DMS114 treated with DMSO at 0.1 percent for 48 hours (cell line): ENCODE data around the gene TSPEAR.

Experiments
- DNase-seq: peaks from one replicate; lab custom pipeline; 2025; ENCODE audit not compliant: unreplicated experiment; lab: John Stamatoyannopoulos, UW

The TSPEAR gene

DNA sequence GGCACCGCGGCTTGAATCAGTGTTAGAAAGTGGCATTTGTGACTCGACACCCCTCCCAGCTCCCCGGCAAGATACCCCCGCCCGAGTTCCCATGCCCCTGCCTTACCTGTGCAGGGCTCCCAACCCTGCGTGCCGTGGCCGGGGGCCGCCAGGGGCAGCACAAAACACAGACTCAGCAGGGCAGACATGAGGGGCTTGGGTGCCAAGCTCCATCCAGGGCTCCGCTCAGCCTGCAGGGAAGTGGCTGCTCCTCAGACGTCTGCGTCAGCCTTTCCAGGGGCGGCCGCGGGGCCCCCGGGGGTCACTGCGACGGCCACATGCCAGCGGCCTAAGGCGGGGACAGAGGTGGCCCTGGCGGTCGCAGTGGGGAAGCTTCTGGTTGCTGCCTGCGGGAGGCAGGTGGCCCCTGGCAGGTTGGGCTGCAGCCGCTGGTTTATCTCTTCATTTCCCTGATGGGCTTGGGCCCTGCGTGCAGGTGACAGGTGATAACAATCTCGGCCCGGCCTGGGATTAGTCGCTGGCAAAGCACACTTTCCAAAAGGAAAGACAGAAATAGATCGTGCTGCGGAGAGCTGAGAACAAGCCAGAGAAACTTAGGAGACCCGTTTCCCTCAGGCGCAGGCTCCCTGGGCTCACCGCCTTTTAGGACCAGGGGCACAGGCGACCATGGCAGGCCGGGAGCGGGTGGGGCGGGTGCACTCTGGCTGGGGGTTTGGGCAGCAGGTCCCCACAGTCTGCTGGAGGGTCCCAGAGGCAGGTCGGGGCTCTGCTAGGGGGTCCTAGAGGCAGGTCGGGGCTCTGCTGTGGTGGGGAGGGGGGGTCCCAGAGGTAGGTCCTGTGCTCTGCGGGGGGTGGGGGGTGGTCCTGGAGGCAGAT, at the start of gene TSPEAR:
TSS of gene TSPEAR (minus strand) at position 246 of the 876 bp plus-strand sequence. CDS start at position 188, 58 bp downstream.
- no peak for DNase-seq

GRCh38 chr21:44760376-44760775, 49.0 kb upstream of the TSPEAR start:
- no peak for DNase-seq

DNA sequence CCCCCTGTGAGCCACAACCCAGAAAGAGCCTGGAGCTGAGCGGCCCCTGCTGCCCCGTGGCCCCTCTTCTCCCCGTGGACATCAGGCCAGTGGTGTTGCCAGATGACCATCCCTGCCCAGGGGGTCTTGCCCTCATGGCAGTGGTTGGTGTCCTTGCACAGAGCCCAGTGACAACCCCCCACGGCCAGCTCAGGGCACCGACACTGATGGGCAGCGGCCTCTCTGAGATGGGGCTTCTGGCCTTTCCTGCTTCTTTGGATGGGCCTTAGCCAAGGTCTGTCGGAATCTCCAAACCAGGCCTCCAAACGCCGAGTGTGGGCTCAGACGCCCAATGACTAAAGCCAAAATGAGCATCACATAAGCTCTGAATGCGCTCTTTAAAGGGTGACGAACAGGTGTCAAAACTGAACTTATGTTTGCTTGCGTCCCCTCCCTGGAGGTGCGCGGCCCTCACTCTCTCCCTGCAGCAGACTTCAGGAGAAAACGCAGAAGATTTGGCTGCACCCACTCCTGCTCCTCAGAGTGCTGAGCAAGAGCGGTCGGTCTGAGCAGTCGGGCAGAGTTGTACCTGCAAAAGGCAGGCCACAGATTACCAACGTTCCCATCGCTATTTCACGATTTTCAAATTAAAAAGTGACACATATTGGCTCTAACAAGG, 48.4 kb upstream of the TSPEAR start:
- DNase-seq = no peak

GRCh38 chr21:44758781-44759627, 47.6 kb upstream of the TSPEAR start:
- DNase-seq = no peak

DNA sequence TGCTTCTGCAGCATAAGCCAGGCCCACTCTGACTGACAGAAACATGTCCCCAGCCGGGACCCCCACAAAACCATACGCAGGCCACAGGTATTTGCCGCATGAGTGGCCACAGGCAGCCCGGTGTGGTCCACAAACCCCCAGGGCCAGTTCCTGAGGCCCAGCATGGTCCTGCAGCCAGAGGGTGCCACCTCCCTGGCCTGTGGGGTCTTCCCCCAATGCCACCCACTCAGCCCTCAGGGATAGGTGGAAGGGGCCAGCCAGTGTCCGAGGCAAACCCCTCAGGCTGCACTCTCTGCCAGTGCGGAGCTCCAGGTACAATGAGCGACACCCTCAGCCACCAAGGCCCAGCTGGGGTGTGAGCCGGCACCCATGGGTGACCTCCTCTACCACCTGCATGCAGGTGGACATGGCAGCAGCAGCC, 46.8 kb upstream of the TSPEAR start:
- no peak for DNase-seq

GRCh38 chr21:44757731-44758130, 46.4 kb upstream of the TSPEAR start:
- DNase-seq = no peak

GRCh38 chr21:44756423-44757185, 45.2 kb upstream of the TSPEAR start:
- DNase-seq = no peak

DNA sequence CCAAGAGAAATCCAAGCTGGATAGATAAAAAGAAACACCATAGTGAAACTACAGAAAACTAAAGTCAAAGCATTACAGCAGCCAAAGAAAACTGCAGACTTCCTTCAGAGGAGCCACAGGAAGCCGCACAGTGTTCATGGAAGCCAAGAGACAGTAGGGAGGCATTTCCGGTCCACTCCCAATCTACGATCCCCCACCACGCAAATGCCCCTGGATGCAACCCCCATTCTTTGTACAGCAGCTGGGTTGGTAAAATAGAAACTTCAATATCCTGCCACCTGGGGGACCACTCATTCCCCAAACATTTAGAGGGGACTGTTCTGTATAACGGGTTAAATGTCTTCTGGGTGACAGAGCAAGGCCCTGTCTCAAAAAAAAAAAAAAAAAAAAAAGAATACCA, 43.9 kb upstream of the TSPEAR start:
- no peak for DNase-seq

DNA sequence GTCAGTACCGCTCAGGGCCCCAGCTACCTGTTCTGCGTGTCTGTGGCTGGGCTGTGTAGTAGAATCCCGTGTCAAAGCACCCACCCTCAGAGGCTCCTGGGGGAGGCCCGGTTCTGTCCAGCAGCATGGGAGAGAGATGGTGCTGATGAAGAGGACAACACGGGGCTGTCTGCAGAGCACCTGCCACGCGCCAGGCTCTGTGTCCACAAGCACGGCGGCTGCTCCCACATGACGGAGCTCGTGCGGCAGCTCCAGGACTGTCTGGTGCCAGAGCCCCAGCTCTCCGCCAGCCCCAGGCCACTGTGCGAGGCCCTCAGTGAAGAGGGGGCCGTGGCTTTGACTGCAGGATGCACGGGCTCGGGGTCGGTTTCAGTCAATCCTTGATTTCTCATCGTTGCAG, 42.0 kb upstream of the TSPEAR start:
- DNase-seq = no peak

DNA sequence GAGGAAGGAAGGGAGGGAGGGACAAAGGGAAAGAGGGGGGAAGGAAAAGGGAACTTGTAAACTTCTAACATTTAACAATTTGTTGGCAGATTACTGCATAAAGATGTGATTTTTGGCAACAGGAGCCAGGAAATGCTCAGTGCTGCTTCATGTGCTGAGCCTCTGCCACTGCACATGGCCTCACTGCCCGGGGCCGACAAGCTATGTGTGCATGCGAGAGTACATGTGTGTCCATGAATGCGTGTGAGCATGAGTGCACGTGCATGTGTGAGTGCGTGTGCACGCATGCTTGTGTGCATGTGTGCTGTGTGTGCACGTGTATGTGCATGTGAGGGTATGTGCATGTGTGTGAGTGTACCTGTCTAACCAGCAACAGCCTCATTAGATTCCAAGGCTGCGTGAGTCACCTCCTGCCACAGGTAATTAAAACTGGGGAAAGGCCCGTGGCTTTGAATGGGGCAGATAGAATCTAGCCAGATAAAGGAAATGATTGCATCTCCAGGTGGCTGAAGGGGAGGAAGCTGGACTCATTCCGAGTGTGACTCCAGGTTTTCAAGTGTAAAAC, 41.4 kb upstream of the TSPEAR start:
- no peak for DNase-seq

GRCh38 chr21:44751799-44752636, 40.6 kb upstream of the TSPEAR start:
- DNase-seq = no peak

GRCh38 chr21:44751186-44751798, 39.9 kb upstream of the TSPEAR start:
- no peak for DNase-seq

- no peak for DNase-seq
Observed at GRCh38 chr21:44750675-44751025, 39.3 kb upstream of the TSPEAR start.

GRCh38 chr21:44749759-44750674, 38.6 kb upstream of the TSPEAR start:
- DNase-seq = no peak

DNA sequence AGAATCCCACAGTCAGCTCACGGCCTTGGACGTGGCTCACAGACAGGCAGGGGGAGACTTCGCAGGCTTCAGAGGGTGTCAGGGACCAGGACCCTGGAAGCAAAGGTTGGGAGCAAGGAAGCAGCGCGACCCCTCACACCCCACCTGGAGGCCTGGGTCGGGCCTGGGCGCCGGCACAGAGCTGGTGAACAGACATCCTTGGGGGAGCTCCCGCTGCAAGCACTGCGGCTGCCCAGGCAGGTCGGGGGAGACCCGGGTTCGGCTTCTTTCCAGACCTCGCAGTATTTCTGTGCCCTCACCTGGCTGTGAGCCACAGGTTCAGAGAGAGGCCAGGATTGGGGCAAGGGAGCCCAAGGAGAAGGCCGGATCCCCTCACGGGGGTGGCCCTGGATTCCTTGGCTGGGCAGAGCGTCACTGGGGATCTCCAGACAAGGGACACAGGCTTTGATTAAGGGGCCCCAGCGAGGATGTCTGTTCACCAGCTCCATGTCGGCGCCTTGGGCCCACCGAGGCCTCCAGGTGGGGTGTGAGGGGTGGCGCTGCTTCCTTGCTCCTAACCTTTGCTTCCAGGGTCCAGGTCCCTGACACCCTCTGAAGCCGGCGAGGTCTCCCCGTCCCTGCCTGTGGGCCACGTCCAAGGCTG, 37.9 kb upstream of the TSPEAR start:
- DNase-seq = no peak

DNA sequence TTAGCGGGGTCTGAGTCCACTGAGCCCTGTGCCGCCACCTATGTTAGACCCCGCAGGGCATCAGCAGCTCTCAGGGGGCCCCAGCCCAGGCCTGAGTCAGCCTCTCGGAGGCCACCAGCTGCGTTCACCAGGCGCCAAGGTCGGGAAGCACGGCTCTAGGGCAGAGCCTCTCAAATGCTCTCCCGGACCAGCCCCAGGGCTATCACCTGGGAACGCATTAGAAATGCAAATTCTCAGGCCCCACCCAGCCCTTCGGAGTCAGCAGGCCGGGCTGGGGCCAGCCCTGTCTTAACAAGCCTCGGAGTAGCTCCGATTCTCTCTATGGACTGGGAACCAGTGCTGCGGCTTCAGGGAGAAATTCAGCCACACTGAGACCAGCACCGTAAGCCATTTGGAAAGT, 37.2 kb upstream of the TSPEAR start:
- DNase-seq = no peak

GRCh38 chr21:44742418-44743153, 31.2 kb upstream of the TSPEAR start:
- no peak for DNase-seq
